Measurements from ENCODE around the gene CAMKMT. TPM values are rescaled to one million over a fixed set of nuclear protein-coding genes. Genes with fewer than 3 reads are reported as not detected.

The CAMKMT gene
- polyA plus RNA-seq, 3 donors = 4.7 to 7.8 (median 7.0) TPM

- Mint-ChIP-seq H3K27me3 (ENCODE audit: low read depth in 3 of 3) (no peaks in the 10 kb centered on the region), H3K27ac (no peak overlapping the region), H3K4me3 (no peak overlapping the region), H3K36me3 (no peaks in the 10 kb centered on the region), H3K9me3 (peaks cover 0 to 9% (median 4%) of the 10 kb centered on the region in 7 donors), H3K4me1 (peaks cover 6% of the 10 kb centered on the region)
- Histone ChIP-seq H3K4me3 (replicated peaks in 1 of 3; ENCODE audit: low read depth in 2 of 3, low read length in 3 of 3) (no peak overlapping the region), H4K20me1 (ENCODE audit: insufficient read depth, low read length) (no peaks in the 10 kb centered on the region), H3K27me3 (ENCODE audit: control insufficient read depth in 2 of 2, insufficient read depth in 2 of 2, low read length in 2 of 2) (no peaks in the 10 kb centered on the region), H3K9ac (ENCODE audit: insufficient read depth, low read length, poor library complexity, severe bottlenecking) (no peak overlapping the region), H3K9me3 (replicated peaks in 1 of 2; ENCODE audit: control insufficient read depth in 1 of 2, insufficient read depth in 1 of 2, low read length in 2 of 2) (no peaks in the 10 kb centered on the region), H3K4me1 (ENCODE audit: control insufficient read depth in 1 of 2, insufficient read depth in 2 of 2, low read length in 2 of 2) (peaks cover 0 to 4% of the 10 kb centered on the region in 2 donors), H3K27ac (ENCODE audit: low read depth in 1 of 2, low read length in 2 of 2) (no peak overlapping the region), H3K36me3 (replicated peaks in 1 of 2; ENCODE audit: control insufficient read depth in 1 of 2, insufficient read depth in 2 of 2, low read length in 2 of 2) (no peaks in the 10 kb centered on the region), H3K4me2 (replicated peaks; ENCODE audit: extremely low read depth, low read length, poor library complexity, severe bottlenecking) (no peak overlapping the region), H2AFZ (ENCODE audit: insufficient read depth, low read depth, low read length, poor library complexity, severe bottlenecking) (no peak overlapping the region), H3K79me2 (ENCODE audit: insufficient read depth, low read length) (no peaks in the 10 kb centered on the region)
- no peak for DNase-seq
- no peak for TF ChIP-seq CTCF (IDR thresholded peaks at IDR 0.05)
- no CpG with 5 or more reads among the region's 1 CpG for WGBS (ENCODE audit: insufficient coverage)
- intact Hi-C loops (cut with micrococcal nuclease) = no loop called here
These were observed 243.8 kb downstream of the CAMKMT start for GRCh38 chr2:44605511-44605910.

GRCh38 chr2:44612276-44612675, 250.5 kb downstream of the CAMKMT start:
- H3K27me3 ChIP-seq (ENCODE audit: control insufficient read depth in 2 of 2, insufficient read depth in 2 of 2, low read length in 2 of 2) = no peaks in the 10 kb centered on the region
- Mint-ChIP-seq H3K9me3 (peaks cover 0 to 9% (median 2%) of the 10 kb centered on the region in 7 donors), H3K4me3 (no peak overlapping the region), H3K27ac (no peak overlapping the region), H3K27me3 (ENCODE audit: low read depth in 3 of 3) (no peaks in the 10 kb centered on the region), H3K36me3 (no peaks in the 10 kb centered on the region), H3K4me1 (peaks cover 11% of the 10 kb centered on the region)
- TF ChIP-seq CTCF (IDR thresholded peaks at IDR 0.05) = no peak
- WGBS (ENCODE audit: insufficient coverage) = no CpG with 5 or more reads among the region's 1 CpG
- H3K27ac ChIP-seq (ENCODE audit: low read depth in 1 of 2, low read length in 2 of 2) = no peak overlapping the region
- intact Hi-C loops (cut with micrococcal nuclease) = no loop called here
- peak overlapping the region; percentile 29 for H3K4me2 ChIP-seq (replicated peaks; ENCODE audit: extremely low read depth, low read length, poor library complexity, severe bottlenecking)
- H3K9ac ChIP-seq (ENCODE audit: insufficient read depth, low read length, poor library complexity, severe bottlenecking) = no peak overlapping the region
- no peaks in the 10 kb centered on the region for H3K9me3 ChIP-seq (replicated peaks in 1 of 2; ENCODE audit: control insufficient read depth in 1 of 2, insufficient read depth in 1 of 2, low read length in 2 of 2)
- no peak overlapping the region for H3K4me3 ChIP-seq (replicated peaks in 1 of 3; ENCODE audit: low read depth in 2 of 3, low read length in 3 of 3)
- no peaks in the 10 kb centered on the region for H3K79me2 ChIP-seq (ENCODE audit: insufficient read depth, low read length)
- H3K4me1 ChIP-seq (ENCODE audit: control insufficient read depth in 1 of 2, insufficient read depth in 2 of 2, low read length in 2 of 2) = peaks cover 4 to 16% of the 10 kb centered on the region in 2 donors
- no peaks in the 10 kb centered on the region for H3K36me3 ChIP-seq (replicated peaks in 1 of 2; ENCODE audit: control insufficient read depth in 1 of 2, insufficient read depth in 2 of 2, low read length in 2 of 2)
- no peaks in the 10 kb centered on the region for H4K20me1 ChIP-seq (ENCODE audit: insufficient read depth, low read length)
- DNase-seq = peak in 2 of 3 donors; percentile 30 to 49
- no peak overlapping the region for H2AFZ ChIP-seq (ENCODE audit: insufficient read depth, low read depth, low read length, poor library complexity, severe bottlenecking)
